ENCODE measurements around the gene ARL10.

The ARL10 gene

DNA sequence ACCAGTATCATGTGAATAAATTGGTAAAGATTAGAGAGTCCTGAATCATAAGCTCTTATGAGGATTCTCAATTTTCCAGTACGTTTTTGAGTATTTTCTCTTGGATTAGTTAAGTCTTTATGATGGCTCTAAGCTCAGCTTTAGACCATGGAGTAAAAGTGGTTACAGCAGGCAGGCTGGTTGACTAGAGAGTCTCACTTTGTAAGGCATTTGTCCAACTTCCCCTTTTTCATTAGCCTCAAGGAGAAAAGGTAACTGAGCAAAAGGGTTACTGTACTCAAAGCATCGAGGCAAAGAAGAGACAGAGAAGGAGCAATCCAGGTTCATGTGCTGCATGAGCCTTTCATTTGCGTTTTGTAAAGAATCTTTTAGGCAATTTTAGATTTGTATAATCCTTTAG is 14.6 kb downstream of the ARL10 start (continued):
- no peak for TF ChIP-seq ZSCAN30 (tag by site-specific recombination; IDR thresholded peaks at IDR 0.05)

DNA sequence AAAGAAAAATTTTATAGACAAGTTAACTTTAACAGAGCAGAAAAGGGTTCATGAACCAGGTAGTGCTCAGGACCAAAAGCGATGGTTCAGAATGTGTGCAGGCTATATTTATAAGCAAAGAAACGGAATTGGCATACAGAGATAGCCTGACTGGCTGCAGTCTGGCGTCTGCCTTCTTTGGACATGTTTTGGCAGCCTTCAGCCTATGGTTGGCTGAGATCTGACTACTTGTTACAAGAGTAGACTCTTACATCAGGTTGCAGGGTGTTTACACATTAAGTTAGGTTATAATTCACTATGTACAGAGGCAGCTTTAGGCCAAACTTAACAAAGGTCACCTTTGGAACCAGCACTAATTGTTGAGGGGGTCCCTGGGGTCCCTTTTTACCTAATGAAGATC is 16.1 kb downstream of the ARL10 start:
- ChIA-PET CTCF (no interaction called here), POLR2A (interaction anchor here (1.3 kb wide), 1 partner anchor 20 kb away, joined by 5 read pairs; the partner anchor contains the start of gene KIAA1191)
- H3K27ac ChIP-seq (ENCODE audit: extremely low read depth, low read depth, low read length), result no peak overlapping the region

DNA sequence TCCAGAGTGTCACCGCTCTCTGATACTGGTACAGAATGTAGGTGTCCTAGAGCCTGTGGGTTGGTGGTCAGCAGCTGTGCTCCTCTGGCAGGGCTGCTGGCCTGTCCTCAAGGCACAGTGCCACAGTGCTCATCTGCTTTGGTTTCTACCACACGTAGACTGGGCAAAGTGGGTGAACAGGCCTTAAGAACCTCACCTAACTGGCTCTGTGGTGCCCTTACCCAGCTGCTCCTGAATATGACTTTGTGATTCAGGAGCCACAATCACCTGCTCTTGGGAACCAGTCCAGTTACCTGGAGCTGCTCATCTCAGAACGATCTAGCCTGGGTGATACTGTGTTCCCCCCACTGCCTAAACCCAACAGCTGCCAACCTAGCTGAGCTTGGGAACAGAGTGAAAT is 16.7 kb downstream of the ARL10 start:
- TF ChIP-seq ZNF146 (tag by site-specific recombination; IDR thresholded peaks at IDR 0.05) (no peak), ZNF645 (tag by site-specific recombination; IDR thresholded peaks at IDR 0.05) (no peak), ZFP37 (tag by site-specific recombination; IDR thresholded peaks at IDR 0.05) (no peak), GFI1B (tag by site-specific recombination; IDR thresholded peaks at IDR 0.05) (no peak), ZNF521 (tag by site-specific recombination; IDR thresholded peaks at IDR 0.05) (no peak), ZNF677 (tag by site-specific recombination; IDR thresholded peaks at IDR 0.05) (no peak), ZNF350 (tag by site-specific recombination; IDR thresholded peaks at IDR 0.05) (no peak), ZNF175 (tag by site-specific recombination; IDR thresholded peaks at IDR 0.05) (no peak), ZNF202 (tag by site-specific recombination; IDR thresholded peaks at IDR 0.05; ENCODE audit: borderline replicate concordance) (no peak), HIC1 (tag by site-specific recombination; IDR thresholded peaks at IDR 0.05) (no peak)
- Histone ChIP-seq H3K4me3 (ENCODE audit: low read depth, low read length) (no peak overlapping the region), H3K4me1 (ENCODE audit: control insufficient read depth, insufficient read depth, low read length) (no peaks in the 10 kb centered on the region), H3K36me3 (ENCODE audit: control insufficient read depth in 2 of 2, insufficient read depth in 1 of 2, low read length in 2 of 2) (peaks cover 0 to 67% of the 10 kb centered on the region in 2 experiments; a peak in 2 of 3 replicates), H3K9me3 (ENCODE audit: control insufficient read depth, insufficient read depth, low read depth, low read length) (no peaks in the 10 kb centered on the region), H3K27ac (ENCODE audit: extremely low read depth, low read depth, low read length) (no peak overlapping the region)
- ChIA-PET CTCF (no interaction called here), POLR2A (interaction anchor here (0.5 to 1.5 kb wide), 2 partner anchors 9 to 30 kb away, joined by 3 read pairs; no protein-coding TSS in a partner anchor)

More for the DNA sequence above, 16.1 kb downstream of the ARL10 start:
- Histone ChIP-seq H3K4me3 (ENCODE audit: low read depth, low read length) (no peak overlapping the region), H3K36me3 (ENCODE audit: control insufficient read depth in 2 of 2, insufficient read depth in 1 of 2, low read length in 2 of 2) (peaks cover 0 to 62% of the 10 kb centered on the region in 2 experiments; a peak in 2 of 3 replicates), H3K9me3 (ENCODE audit: control insufficient read depth, insufficient read depth, low read depth, low read length) (no peaks in the 10 kb centered on the region), H3K4me1 (ENCODE audit: control insufficient read depth, insufficient read depth, low read length) (no peaks in the 10 kb centered on the region)
- TF ChIP-seq ZNF37A (tag by site-specific recombination; IDR thresholded peaks at IDR 0.05), result no peak
- TF ChIP-seq ZNF501 (tag by site-specific recombination; IDR thresholded peaks at IDR 0.05), result no peak
- no peak for TF ChIP-seq ZNF174 (tag by site-specific recombination; IDR thresholded peaks at IDR 0.05)
- no peak for TF ChIP-seq SETDB1 (IDR thresholded peaks at IDR 0.05; ENCODE audit: insufficient read length, low read length)
- TF ChIP-seq ZNF175 (tag by site-specific recombination; IDR thresholded peaks at IDR 0.05), result no peak
- TF ChIP-seq ZBTB7A (tag by site-specific recombination; IDR thresholded peaks at IDR 0.05; ENCODE audit: low read depth), result no peak
- TF ChIP-seq ZNF623 (tag by site-specific recombination; IDR thresholded peaks at IDR 0.05), result no peak
- TF ChIP-seq PRDM1 (tag by site-specific recombination; IDR thresholded peaks at IDR 0.05), result no peak
- no peak for TF ChIP-seq ZFP3 (tag by site-specific recombination; IDR thresholded peaks at IDR 0.05; ENCODE audit: low read depth)
- TF ChIP-seq ZNF121 (tag by site-specific recombination; IDR thresholded peaks at IDR 0.05), result no peak
- no peak for TF ChIP-seq ZNF404 (tag by site-specific recombination; IDR thresholded peaks at IDR 0.05)
- TF ChIP-seq SCRT2 (tag by site-specific recombination; IDR thresholded peaks at IDR 0.05), result no peak
- TF ChIP-seq ZNF544 (tag by site-specific recombination; IDR thresholded peaks at IDR 0.05), result no peak
- TF ChIP-seq ZNF776 (tag by site-specific recombination; IDR thresholded peaks at IDR 0.05; ENCODE audit: borderline replicate concordance), result no peak
- TF ChIP-seq ZNF585B (tag by site-specific recombination; IDR thresholded peaks at IDR 0.05), result no peak
- TF ChIP-seq, protein P1, sequence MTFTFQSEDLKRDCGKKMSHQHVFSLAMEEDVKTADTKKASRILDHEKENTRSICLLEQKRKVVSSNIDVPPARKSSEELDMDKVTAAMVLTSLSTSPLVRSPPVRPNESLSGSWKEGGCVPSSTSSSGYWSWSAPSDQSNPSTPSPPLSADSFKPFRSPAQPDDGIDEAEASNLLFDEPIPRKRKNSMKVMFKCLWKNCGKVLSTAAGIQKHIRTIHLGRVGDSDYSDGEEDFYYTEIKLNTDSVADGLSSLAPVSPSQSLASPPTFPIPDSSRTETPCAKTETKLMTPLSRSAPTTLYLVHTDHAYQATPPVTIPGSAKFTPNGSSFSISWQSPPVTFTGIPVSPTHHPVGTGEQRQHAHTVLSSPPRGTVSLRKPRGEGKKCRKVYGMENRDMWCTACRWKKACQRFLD (tag by site-specific recombination; IDR thresholded peaks at IDR 0.05), result no peak
- TF ChIP-seq ZNF398 (tag by site-specific recombination; IDR thresholded peaks at IDR 0.05), result no peak
- no peak for TF ChIP-seq TCF7L2 (IDR thresholded peaks at IDR 0.05; ENCODE audit: borderline replicate concordance, low read depth, low read length)
- no peak for TF ChIP-seq ZIC2 (tag by site-specific recombination; IDR thresholded peaks at IDR 0.05)

Measured in HEK293 (cell line).